GM11168 (cell line): ENCODE results near the gene FOXP1.

Source experiments
- in situ Hi-C: fragments of 300-500 bp; cut with MboI; formaldehyde crosslinking; loops from one replicate; pipeline ENCODE4 v1.12.0; 2022; ENCODE audit warnings: low sequenced_read_pairs; ENCODE audit not compliant: unreplicated experiment

Gene FOXP1

GRCh38 chr3:71589132-71589531, 5.6 kb upstream of the FOXP1 start:
- in situ Hi-C loops, result loop anchor here (25.0 kb wide), 1 partner anchor 577 kb away; no protein-coding TSS in a partner anchor

DNA sequence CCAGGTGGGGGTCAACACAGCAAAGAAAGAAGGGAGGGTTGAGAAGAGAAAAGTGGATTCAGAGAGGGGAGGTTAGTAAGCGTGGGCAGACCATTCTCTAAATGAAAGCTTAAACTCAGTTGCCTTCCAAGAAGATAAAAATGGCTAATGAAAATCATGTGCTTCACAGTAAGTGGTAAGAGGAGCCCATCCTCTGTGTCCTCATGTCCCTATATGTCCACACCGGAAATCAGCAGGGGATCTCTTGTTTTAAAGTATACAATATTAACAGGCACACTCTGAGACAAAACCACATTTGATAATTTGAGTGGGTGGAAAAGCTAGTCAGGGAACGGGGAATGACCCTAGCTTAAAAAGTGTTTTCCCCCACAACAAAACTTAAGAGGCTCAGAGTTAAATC, 4.4 kb upstream of the FOXP1 start:
- in situ Hi-C loops, result loop anchor here (25.0 kb wide), 1 partner anchor 576 kb away; no protein-coding TSS in a partner anchor

DNA sequence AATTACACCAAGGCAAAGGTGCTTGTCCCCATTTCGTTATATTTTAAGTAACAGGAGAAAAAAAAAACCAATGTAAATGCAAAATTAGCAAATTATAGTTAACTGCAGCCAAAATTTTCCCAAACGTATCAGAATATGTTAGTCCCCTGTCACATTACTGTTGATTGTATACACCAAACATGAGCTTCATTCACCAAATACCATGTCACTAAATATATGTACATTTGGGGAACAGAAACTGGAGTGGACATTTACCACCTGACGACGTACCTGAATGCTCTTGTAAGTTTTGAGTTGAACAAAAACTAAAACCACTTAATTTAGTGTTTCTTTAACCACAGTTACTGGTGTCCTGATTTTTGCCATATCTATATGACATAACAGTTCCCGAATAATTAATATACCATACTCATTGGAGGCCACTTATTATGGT, 3.3 kb upstream of the FOXP1 start:
- in situ Hi-C loops, result loop anchor here (25.0 kb wide), 1 partner anchor 575 kb away; no protein-coding TSS in a partner anchor

DNA sequence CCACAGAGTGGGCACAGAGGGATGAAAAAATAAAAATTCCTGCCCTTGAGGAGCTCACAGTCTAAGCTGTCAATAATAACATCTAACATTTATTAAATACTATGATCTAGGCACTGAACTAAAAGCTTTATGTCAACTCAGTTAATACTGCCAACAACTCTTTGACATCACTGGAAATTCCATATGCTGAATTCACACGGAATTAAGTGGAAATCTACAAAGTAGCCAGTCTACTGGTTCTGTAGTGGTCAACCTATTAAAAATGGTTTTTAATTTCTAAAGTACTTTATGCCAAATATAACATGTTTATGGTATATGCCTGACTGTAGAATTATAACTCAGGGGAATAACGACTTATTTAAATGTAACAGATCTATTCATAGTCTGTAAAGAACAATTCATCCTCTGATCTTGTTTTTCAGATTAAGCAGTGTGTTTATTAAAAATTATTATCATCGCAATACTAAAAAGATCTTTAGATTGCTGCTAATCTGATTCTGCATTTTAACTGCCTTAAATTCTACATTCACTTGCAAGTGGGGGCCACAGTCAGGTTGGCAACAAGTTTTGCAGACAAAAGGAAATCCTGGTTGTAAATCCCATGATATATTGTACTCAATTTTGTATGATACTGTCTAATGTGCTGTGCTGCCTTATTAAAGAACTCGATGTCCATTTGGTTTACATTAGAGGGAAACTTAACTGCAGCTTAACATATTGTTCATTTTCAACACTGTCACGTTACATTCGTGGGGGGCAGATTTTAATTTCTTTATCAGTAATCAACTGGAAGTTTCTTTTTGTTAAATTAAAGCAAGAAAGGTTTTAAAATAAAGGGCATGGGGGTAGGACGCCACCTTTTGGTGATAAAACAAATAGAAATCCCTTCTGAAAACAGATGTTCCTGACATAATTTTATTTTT, 2.6 kb upstream of the FOXP1 start:
- in situ Hi-C loops, result loop anchor here (25.0 kb wide), 1 partner anchor 574 kb away; no protein-coding TSS in a partner anchor

GRCh38 chr3:71585131-71585530, 1.6 kb upstream of the FOXP1 start:
- in situ Hi-C loops, result loop anchor here (25.0 kb wide), 1 partner anchor 573 kb away; no protein-coding TSS in a partner anchor

GRCh38 chr3:71584394-71585011, 975 bp upstream of the FOXP1 start:
- in situ Hi-C loops, result loop anchor here (25.0 kb wide), 1 partner anchor 572 kb away; no protein-coding TSS in a partner anchor

DNA sequence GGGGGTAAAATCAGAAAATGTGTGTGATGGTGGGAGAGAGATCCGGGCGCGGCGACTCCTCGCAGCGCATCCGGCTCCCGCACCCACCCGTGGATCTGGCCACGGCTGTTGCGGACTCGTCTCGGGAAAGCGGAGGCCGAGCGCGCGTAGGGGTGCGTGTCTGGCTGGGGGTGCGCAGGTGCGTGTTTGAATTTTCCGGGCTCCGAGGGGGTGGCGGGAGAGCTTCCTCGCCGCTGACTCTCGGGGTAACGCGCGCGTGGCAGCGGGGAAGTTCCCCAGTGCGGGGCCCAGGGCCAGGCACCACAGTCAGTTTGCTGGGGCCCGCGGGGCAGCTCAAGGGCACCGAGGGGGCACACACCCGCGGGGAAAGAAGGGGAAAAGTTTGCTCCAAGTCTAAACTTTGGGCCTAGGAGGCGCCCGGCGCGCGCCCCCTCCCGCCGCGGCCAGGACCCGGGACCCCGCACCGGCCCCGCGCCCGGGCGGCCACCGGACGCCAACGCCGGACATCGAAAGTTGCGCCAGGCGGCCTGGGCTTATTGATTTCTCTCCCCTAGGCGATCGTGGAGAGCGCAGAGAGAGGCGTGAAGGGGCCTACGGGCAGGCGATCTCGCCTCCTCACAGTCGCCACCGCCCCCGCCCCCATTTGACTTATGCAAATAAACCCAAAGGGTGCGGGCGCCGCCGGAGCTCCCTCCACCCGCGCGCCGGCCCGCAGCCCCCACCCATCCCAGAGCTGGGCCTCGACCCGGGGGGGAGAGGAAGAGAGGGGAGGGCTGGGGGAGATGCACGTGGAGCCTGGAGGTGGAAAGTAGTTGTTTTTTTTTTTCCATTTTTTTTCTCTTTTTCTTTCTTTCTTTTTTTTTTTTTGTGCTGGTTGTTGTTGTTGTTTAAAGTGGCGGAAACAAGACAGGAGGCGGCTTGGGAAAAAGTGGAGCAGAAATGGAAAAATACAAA, 639 bp downstream of the FOXP1 start:
- in situ Hi-C loops, result loop anchor here (25.0 kb wide), 1 partner anchor 571 kb away; no protein-coding TSS in a partner anchor

- in situ Hi-C loops, result loop anchor here (25.0 kb wide), 1 partner anchor 570 kb away; no protein-coding TSS in a partner anchor
Observed at GRCh38 chr3:71582036-71582611, 1.4 kb downstream of the FOXP1 start.

GRCh38 chr3:71581457-71582035, 2.0 kb downstream of the FOXP1 start:
- in situ Hi-C loops, result loop anchor here (25.0 kb wide), 1 partner anchor 569 kb away; no protein-coding TSS in a partner anchor

DNA sequence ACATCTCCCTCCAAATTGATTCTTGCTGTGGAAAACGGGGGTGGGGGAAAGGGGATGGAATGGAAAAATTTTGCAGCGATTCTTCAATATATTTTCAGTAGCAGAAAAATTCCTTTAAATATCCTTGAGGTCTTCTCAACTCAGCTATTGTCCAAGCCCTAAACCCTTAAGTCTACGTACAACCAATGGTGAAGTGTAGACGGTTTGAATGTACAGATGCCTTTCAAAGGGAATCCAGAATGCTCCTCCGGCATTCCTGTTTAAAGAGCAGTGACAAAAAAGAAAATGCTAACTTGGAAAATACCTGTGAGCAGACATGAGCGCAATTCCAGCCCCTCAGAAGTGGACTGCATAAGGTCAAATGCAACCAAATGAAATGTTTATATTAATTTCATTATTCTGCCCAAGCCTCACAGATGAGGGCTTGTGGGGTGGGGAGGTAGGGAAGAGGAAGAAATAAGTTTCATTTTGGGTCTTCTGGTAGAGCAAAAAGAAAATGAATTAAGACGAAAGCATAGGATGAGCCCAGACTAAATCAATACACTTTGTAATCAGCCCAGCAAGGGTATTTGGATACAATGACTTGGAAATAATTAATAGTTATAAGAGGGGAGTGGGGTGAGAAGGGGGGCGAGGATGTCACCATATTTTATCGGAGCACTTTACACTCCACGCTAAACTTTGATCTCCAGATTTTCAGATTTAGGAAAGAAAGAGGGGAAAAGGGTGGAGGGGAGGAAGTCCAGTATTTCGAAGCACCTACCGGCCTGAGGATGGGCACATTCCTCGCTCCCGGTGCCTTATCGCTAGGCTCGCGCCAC, 2.7 kb downstream of the FOXP1 start:
- in situ Hi-C loops, result loop anchor here (25.0 kb wide), 1 partner anchor 569 kb away; no protein-coding TSS in a partner anchor

DNA sequence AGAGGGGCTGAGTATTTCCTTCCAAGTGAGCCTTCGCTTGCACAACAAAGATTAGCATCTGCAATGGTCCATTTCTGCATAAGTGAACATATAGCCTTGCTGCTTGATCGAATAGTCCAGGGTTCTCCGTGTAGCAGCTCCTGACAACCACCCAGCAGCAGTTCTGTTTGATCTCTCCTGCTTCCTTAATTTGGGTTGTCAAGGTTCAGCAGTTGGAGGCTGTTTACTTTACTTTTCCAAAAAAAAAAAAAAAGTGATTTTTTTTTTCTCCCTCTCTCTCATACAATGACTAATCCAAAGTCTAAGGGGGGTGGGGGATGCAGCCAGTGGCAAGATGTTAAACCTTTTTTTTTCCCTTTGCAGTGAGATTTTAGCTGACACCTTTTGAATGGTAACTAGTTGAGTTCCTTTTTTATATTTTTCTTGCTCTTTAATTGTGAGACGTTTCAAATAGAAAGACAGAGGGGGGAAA, 3.6 kb downstream of the FOXP1 start:
- in situ Hi-C loops, result loop anchor here (25.0 kb wide), 1 partner anchor 568 kb away; no protein-coding TSS in a partner anchor

- in situ Hi-C loops, result loop anchor here (25.0 kb wide), 1 partner anchor 567 kb away; no protein-coding TSS in a partner anchor
Observed at GRCh38 chr3:71579326-71579934, 4.1 kb downstream of the FOXP1 start.

DNA sequence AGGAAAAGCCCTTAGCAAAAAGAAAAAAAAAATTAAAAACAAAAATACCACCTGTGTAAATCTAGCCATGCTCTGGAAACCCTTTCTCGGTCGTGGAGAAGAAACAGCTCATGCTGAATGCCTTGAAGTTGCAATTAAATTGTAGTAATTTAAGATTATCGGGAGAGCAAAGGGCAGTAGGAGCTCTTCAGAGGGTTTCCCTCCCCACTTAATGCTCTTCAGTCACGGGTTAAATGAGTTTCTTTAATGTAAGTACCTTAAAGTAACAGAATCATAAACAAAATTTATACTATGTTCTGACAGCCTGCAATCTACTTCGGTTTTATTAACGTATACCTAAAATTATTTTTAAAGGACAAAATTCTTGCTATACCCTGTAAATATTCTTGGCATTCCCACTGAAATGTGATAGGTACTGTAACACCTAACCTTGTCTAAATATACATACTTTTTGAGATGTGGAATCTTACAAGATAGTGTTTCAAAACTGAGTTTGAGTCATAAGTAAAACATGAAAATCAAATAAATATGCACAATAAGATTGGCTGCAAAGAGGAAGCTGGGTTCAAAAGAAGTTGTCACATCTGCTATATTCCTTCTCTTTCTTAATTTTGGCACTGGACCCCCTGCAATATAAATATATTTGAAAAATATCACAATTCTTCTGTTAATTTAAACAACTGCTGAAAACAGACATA, 5.3 kb downstream of the FOXP1 start:
- in situ Hi-C loops, result loop anchor here (25.0 kb wide), 1 partner anchor 566 kb away; no protein-coding TSS in a partner anchor

- in situ Hi-C loops, result loop anchor here (25.0 kb wide), 1 partner anchor 565 kb away; no protein-coding TSS in a partner anchor
Observed at GRCh38 chr3:71577011-71577410, 6.5 kb downstream of the FOXP1 start.

DNA sequence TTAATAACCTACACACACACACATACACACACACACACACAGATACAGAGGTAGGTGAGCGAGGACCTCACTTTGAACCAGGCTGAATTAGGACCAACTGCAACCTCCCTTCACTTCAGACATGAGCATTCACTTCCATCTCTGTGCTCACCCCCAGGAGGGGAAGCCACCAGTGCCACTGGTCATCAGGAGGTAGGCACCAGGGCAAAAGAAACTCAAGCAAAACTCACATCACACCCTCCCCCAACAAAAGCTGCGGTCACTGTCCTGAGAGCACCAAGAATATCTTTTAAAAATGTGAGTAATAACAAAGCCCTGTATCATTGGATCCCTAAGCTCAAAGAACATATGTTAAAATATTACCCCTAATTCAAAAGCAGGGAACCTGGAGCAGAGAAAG, 8.1 kb downstream of the FOXP1 start:
- in situ Hi-C loops, result loop anchor here (25.0 kb wide), 1 partner anchor 563 kb away; no protein-coding TSS in a partner anchor

GRCh38 chr3:71573181-71573580, 10.3 kb downstream of the FOXP1 start:
- in situ Hi-C loops, result no loop called here

GRCh38 chr3:71570546-71570945, 13.0 kb downstream of the FOXP1 start:
- in situ Hi-C loops, result no loop called here
